NAMALWA (cell line): Measurements from ENCODE around the gene BARX2.

Experiments used
- DNase-seq: peaks from one replicate; pipeline ENCODE4 v3.0.0-alpha.2; 2015; ENCODE audit warnings: low spot score

The BARX2 gene

DNA sequence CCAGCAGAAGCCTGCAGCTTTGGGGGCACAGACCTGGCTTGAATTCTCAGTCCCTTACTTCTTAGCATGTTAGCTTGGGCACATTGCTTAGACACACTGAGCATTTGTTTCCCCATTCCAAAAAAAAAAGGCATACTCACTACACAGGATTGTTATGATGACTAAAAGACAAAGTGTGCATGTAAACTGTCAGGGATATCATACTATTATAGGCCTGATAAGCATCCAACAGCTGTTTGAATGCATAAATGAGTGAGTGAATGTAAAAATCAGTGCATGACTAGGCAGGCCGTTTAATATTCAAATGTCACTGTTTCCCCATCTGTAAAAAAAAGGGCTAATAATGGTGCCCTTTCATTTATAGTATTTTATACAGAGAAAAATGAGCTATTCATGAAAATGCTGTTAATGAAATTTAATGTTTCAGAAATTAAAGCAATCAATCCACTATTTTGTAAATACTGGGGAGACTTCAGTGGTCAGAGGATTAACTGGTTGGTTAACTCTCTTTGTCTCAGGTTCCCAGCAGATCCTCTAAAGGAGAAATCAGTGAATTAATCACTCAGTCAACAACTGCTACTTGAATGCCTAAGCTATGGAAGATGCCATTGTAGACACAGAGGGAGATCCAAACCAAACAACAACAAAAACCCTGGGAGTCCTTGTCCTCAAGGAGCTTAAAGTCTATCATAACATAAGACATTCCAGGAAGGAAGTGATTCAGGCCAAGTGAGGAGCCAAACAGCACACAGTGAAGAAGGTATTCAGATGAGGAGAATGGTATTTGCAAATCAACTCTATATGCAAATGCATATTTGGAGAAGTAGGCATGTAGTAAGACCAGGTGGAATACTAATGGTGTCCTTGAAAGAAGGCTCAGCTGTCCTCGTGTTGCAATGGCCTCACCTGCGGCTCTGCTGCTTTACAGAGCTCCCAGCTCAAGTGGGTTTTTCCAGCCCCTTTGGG, 26.8 kb downstream of the BARX2 start:
- no peak for DNase-seq

DNA sequence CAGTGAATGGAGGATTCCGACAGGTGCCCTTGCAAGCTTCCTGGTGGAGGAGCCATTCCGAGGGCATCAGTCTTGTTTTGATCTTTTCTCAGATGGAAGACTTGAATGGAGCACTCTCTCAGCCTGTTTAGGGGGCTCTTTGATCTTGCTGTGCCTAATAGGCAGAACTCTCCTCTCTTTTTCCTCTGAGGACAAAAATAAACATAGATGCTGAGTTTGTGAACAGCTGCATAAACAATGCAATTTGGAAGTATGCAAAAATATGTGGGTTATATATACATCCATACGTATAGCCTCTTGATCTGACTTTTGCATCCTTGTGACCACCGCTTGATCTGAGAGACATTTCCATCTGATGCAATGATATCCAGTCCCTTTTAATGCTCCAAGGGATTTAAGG, 29.1 kb downstream of the BARX2 start:
- no peak for DNase-seq

DNA sequence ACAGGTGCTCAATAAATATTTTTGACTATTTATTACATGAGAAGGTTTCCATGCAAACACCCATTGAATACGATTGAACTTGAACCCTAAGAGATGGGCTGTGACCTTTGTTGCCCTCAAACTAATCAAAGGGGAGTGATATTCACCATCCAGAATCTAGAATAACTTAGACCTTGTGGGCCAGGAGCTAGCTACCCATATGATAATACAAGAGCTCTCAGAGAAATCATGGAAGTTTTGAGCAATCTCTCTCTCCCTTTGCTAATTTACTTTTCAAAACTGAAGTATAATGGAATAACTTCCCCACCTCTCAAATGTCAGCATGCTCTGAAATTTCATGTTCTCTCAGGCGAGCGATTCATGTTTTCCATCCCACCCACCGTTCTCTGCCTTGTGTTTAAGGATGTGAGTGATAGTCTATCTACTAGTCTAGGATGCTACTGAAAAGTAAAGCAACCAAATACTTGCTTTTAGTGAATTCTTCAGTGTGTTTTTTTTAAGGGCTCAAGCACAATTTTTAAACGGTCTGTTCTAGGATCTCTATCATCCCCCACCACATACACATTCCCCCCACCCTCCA, 33.3 kb downstream of the BARX2 start:
- no peak for DNase-seq

DNA sequence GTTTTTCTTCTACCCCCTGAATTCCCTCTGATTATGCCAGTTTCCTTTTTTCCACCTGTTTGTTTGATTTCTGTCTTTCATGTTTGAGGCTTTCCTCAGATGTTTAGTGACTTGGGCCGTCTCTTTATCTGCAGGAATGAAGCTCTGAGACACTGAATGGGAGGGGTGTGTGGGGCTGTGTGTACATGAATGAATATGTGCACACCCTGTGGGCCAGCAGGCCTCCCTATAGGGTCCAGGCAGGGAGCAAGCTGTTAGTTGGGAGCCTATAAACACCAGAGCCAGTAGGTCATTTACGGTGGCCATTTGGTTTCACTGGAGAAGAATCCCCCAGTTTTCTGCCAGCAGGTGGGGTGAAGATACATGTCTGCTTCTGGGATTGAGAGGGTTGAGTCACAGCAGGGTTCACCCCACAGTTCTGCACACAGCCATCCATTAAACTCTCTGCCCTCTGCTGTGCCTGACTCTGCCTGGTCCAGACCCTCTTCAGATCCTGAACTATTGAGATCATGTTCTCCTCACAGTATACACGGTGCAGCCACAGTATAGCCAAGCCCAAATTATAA, 34.8 kb downstream of the BARX2 start:
- DNase-seq, result no peak

DNA sequence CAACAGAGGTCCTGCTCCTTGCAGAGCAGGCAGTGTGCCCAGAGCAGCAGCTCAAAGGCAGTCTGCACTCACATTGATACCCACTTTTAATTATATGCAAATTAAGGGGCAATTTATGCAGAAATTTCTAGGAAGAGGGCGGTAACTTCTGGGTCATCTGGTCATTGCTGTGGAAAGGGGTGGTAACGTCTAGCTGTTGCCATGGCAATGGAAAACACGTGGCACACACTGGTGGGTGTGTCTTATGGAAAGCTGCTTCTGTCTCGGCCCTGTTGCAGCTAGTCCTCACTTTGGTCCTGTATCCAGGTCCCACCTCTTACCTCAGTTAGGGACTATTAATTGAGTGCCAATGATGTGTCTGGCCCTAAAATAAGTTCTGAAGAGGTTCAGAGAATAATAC, 36.8 kb downstream of the BARX2 start:
- peak; percentile 34 for DNase-seq

DNA sequence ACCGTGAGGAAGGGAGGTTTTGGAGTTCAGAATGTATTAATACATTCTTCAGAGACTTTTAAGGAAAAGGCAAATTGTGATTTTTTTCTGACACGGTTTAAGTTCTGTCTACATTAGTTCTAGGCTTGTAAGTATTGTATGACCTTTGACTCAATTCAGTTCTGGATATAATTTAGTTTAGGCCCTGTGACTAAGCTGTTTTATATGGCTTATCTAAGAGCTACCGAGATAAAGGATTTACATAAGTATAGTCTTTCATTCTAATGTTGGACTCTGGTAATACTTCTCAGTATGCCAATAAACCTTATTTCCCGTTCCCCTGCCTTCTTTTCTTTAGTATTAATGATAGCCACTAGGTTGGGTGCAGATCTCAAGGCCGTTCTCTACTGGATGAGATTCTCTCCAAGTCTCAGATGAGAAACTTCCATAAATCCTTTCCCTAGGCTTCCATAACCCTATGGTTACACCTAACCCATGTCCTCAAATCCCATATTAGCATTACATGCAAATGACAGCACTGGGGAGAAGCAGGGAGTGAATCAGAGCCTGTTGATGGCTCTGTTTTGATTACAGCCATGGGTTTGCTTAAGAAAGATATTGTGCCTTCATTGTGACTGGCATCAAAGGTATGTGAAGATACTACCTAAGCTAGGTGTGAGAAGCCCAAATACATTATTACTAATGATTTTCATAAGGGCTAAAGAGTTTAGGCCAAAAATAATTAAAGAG, 38.7 kb downstream of the BARX2 start:
- DNase-seq, result no peak

DNA sequence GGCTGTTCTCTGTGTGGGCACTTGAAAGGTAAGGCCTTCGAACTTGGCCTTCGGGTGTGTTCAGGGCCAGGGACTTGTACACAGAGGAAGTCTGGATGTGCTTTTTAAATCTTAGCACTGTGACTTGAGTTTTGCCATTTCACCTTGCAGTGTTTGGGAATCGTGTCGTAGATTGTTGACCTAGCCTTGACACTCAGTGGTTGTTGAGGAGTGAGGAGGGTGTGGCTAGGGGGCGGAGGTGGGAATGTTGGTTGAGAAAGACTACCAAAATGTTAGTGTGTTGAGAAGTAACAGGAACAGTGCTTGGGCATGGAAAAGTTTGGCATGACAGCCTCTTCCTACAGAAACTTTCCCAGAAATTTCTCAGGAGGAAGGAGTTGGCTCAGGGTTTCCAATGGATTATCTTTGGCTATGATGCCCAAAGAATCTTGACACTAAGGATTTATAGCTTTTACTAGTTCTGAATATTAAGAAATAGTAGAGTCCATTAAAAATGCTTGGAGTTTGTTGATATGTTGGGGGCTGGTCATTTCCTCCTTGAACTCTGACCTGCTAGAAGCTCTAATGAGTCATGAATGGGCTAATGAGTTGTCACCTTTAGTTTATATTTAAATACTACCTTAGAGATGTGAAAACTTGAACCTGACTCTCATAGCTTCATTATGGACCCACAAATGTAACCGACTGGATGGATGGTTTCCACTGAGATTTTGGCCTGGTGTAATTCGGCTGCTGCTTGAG, 40.6 kb downstream of the BARX2 start:
- no peak for DNase-seq

DNA sequence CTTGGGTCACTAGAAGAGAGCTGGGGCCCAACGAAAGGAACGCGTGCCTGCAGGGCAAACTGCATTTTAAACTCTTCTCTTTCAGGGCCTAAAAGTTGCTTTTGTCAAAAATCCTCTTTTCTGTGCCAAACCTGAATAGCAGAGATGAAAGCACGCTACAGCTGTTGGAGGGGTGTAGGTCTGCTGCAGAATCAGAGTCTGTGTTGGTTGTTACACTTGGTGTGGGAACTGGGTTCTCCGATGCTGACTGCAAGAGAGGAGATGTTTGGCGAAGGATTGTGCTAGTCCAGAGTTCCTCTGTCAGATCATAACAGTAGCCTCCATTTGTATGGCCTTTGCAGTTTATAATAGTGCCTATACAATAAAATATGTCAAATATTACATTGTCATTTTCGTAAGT, 41.8 kb downstream of the BARX2 start:
- no peak for DNase-seq

DNA sequence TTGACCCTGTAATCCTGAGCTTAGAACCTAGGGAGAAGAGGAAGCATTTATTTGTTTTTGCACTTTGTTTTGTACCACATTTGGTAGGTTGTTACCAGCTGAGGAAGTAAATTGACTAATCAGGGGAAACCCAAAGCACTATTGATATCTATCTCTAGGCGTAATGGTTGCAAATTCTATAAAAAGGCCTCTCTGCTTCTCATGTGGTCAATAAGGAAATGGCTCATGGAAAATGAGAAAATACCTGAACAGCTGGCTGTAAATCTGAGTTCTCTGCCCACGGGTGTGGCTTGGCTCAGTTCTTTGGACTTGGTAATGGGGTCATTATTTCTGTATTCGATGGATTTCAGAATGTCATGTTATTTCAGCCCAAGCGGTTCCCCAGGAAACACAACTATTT, 42.4 kb downstream of the BARX2 start:
- DNase-seq, result no peak

DNA sequence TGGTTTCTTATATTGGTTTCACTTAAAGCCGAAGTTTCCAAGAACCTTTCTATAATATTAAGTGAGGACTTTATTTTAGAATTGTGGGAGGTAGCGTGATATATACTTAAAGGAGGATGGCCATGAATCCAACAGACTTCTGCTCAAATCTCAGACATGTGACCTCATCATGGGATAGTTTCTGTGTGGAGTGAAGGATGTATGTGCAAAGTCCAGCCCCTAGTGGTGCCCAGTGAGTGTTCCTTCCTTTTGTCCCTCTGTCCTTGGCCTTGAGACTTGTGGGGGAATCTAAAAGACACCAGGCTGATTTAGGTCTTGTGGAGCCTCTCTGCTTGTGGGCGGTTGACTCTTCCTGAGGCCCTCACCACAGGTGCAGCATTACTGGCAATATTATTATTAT, 43.7 kb downstream of the BARX2 start:
- DNase-seq, result no peak

DNA sequence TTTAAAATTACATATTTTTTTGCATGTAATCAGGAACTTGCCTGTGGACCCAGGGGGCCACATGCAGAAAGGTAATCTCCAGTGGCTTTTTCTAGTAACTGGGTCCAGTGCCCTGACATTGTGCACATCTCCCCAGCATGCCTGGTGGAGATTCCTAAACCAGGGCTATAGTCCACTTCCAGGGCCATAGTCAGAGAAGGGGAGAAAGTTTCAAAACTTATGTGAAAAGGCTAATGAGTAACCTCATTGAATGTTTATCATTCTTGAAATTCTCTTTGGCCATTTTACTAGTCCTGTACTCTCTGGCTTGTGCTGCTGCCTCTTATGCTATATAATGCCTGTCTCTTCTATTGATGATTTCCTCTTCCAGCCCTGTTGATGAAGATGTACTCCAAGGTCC, 47.8 kb downstream of the BARX2 start:
- DNase-seq, result no peak

DNA sequence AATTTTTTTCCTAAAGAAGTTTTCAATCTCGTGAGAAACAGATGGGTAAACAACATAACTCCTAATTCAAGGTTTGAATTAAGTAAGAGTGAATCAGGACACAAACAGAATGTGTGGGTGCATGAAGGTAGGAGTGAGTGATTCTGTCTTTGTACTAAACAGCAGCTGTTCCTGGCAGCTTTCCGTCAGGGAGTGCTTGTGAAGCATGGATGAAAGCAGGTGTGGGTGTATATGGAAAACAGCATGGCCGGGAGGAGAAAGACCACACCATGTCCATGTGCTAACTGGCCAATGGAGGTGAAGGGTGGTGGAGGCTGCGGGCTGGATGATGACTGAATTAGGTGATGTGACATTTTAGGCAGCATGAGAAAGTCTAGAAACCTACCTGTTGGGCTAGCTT, 49.6 kb downstream of the BARX2 start:
- DNase-seq, result no peak

DNA sequence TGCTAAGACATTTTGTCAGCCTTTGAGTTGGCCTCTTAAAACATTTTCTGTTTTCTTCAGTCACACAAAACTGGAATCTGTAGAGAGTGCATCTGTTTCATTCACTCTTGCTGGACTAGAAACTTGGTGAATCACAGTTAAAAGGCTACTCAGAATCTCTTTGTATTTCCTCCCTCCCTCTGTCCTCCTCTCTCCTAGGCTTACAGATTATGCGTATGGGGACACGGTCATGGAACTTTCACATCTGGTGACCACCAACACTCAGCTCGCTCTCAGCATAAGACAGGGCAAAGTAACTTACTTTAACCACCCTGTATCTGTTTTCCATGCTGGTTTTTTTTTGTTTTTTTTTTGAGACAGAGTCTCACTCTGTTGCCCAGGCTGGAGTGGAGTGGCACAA, 50.4 kb downstream of the BARX2 start:
- no peak for DNase-seq

DNA sequence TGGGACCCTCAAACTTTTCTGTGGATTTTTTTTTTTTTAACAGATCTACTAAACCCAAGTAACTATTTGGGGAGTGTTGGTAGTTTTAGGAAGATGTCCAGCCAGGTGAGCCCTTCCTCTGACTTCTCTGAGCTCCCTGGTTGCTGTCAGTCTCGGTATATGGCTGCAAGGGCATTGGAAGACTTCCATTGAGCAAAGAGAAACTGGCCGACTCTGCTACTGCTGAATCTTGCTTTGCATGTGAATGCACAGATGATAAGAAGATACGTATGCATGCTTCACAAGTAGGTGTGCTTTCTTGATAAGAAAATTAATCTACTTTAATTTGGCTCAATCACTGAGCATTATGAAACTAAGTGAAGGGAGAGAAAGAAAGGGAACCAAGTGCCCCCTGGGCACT, 51.1 kb downstream of the BARX2 start:
- no peak for DNase-seq

DNA sequence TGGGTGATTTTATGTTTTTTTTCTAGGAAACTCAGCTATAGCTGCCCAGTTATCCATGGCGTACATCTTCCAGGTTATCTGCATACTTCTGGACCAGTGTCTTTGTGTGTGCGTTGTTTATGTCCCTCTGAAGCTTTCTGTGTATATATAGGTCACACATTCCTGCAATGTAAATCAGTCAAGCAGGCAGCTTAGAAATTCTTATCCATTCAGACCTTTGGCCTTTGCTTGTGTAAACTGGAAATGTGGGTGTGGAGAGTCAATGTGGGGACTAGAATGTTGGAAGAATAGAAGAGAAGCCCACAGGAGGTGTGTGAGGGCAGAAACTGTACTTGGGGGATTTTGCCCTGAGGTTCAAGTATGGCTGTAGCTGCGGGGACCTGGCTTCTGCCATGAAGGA, 51.7 kb downstream of the BARX2 start:
- no peak for DNase-seq

DNA sequence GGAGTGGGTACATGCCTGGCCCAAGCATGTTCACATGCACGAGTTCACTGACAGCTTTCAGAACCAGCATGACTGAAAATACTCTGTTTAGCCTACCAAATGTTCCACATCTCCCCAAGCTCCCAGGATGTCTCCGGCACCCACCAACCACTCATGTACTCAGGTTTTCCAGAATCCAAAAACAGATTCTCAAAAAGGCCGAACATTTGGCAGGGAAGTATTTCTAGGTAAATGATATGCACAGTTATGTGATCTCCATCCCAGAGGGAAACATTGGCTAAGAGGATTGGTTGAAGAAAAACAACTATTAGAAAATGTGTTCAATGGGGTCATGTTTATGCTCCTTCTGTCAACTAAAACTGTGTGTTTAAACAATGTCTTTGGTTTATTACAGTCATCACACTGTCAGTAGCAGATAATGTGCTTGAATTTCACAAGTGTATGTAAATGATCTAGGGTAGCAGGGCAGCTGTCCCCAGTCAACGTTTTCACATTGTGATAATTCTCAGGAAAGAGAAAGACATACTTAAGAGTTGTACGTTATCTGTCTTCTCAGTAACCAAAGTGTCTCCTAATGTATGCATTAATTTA, 52.3 kb downstream of the BARX2 start:
- no peak for DNase-seq

DNA sequence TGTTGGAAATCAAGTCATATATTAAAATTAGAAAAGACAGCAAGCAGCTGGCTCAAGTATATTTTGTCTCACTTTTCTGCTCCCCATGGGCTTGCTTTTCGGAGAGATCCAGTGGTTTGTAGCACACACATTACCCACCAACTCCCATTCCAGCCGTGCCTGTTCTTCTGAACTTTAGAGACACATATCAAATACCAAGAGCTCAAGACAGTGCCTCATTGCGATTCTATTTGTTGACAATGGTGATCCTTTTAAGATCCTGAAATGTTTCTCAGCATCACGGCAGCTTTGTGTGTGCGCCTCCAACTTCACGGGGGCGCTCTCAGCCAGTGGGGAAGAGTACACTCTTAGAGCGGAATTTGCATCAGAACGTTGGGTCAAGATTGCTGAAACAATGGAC, 52.9 kb downstream of the BARX2 start:
- DNase-seq, result no peak

DNA sequence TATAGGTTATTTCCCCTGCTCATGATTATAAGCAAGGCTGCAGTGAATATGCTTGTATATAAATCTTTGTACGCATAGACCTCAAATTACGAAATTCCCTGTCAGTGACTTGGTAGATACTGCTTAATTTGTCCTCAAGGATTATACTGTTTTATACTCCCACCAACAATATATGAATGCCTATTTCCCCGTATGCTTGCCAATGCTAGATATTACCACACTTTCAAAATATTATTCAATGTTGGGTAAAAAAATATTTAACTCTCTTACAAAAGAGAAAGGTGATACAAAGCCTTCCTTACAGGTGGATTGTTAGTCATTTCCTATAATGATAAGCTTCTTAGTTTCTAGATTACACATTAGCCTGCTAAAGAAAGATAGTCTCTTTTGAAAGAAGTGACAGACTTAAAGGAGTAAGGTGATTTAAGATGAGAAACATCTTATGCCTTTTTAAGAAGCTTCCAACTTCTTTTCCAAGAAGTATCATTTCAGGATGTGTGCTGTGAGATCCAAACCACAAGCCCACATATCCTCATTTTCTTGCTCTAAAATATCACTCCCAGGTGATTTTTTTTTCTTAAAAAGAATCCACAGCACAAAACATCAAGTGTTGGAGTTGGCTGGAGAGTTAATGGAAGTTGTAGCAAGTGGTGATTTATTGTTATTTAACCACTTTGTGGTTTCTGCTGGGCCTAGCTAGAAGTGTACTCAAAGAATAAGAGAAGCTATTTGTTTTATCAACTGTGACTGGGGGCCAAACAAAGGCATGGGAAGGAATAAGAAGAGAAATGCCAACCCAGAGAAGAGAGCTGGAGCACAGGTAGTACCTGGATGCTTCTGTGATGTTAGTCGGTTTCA, 59.2 kb downstream of the BARX2 start:
- DNase-seq, result no peak

DNA sequence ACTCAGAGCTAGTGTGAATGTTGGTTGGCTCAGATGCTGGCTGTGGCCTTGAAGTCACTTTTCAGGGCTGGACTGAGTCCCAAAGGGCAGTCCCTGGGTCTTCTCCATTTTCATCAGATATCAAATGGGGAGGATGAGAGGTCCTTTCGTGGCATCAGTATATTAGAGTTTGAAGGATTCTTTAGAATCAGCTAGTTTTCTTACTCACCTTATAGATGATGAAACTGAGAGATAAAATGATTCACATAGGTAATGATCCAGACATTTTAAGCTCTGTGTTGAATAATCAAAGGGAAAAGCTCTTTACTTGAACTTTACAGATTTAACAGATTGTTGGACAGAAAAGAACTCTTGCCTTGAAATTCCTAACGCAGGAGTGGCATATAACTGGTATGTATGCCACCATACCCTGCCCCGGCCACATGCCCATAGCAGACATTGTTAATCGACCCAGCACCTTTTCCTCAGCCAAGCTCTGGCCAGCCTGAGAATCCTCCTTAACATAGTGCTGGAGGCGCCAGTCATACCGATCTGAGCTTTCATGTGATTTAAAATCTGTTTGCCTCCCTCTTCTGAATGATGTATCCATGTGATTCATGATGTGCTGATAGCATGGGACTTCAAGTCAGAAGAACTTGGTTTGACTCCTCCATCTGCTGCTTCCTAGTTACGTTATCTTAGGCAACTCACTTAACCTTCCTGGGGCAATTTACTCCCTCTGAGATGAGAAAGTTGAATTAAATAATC, 60.0 kb downstream of the BARX2 start:
- no peak for DNase-seq

DNA sequence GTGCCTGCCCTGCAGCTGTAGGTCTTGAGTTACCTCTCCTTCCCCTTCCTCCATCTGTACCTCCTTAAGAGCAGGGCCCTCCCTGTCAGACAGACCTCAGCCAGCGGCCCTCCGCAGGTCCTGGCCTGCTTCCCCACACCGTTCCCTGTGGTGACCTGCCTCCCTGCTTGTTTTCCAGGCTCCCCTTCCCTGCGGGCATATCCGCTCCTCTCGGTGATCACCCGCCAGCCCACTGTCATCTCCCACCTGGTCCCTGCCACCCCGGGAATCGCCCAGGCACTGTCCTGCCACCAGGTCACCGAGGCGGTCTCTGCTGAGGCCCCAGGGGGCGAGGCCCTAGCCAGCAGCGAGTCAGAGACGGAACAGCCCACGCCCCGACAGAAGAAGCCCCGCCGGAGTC, 60.9 kb downstream of the BARX2 start:
- no peak for DNase-seq
